C1 segment of cervical spinal cord (tissue), 14 donors: ENCODE data around the gene WIPF3.
"Not testable (repeated sequence)": the region's sequence is repeated elsewhere in the genome, so short reads cannot be mapped to it uniquely, and the experiment has no call there.

Experiments
- DNase-seq, 14 donors: peaks; one replicate each; lab custom pipeline; 2025; lab: John Stamatoyannopoulos, UW

WIPF3 gene

DNA sequence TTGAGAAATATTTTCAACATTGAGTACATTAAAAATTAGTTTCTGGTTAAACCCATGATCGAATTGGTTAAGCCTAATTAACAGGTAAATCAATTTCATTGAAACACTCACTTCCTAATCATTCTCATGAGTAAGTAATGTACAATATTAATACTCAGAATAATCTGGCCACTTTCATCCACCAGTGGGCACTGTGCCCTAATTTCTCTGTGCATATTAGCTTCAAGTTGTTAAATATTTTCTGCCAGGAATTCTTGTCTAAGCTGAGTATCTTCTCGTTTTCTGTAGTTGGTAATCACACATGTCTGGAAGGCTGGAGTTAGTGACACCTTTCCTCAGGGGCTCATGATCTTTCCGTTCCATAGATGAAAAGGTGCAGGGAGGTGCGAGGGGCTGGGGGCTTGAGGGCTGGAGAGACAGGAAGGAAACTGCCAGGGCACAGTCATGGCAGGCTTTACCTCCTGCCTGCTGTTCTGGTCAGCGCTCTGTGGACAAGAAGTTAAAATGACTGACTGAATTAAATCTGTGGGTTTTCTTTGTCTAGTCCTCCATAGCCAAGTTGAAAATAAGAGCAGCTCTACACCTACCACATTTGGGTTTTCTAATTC lies 71.9 kb downstream of the WIPF3 start:
- DNase-seq, result peak in 1 of 14 donors; percentile 38

DNA sequence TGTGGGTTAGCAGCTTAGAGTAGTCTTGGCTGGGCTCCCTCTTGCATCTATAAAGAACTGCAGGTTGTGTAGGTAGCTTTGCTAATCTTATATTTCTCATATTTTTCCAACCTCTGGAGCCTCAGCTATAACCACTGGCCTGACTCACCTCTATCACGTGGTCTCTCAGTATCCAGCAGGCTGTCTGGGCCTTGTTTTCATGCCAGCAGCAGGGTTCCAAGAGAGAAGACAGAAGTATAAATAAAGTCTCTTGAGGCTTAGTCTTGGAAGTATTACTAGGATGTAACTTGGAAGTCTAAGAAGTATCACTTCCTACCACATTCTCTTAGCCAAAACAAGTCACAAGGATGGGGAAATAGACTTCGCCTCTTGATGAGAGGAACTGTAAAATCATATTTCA lies 73.3 kb downstream of the WIPF3 start:
- DNase-seq, result no peak

DNA sequence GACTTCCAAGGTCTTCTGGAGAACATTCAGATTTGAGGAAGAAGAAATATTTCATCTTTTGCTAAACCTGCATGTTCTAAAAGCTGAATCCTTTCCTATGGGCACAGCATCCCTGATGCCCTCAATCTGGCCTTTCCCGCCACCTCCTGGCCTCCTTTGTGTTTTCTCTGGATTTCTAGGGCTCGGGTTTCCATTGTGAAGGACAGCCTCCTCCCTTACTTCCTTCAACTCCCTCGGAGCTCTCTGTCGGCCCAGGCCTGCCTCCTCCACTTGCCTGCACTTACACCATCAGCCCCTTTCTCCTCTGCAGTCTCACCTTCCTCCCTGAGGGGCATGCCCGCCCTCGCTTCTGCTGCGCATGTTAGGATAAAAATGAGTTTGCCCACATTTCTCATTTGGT lies 75.4 kb downstream of the WIPF3 start:
- no peak for DNase-seq

DNA sequence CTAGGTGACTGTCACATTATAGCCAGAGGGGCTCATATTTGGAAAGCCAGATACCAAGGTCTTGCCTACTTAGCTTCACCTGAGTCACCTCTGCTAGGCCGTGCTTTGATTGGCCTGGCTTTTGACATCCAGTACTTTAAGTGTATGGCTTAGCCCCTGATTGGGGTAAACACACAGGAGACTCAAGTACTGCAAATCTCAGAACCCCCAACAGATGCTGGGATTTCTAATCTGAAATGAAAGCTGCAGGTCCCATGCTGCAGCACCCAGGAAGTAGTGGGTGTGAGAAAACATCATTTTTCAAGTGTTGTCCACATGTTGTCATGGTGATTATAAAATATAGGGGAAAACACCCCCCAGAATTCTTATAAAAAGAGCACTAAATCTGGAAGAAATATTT lies 76.2 kb downstream of the WIPF3 start:
- DNase-seq, result no peak

DNA sequence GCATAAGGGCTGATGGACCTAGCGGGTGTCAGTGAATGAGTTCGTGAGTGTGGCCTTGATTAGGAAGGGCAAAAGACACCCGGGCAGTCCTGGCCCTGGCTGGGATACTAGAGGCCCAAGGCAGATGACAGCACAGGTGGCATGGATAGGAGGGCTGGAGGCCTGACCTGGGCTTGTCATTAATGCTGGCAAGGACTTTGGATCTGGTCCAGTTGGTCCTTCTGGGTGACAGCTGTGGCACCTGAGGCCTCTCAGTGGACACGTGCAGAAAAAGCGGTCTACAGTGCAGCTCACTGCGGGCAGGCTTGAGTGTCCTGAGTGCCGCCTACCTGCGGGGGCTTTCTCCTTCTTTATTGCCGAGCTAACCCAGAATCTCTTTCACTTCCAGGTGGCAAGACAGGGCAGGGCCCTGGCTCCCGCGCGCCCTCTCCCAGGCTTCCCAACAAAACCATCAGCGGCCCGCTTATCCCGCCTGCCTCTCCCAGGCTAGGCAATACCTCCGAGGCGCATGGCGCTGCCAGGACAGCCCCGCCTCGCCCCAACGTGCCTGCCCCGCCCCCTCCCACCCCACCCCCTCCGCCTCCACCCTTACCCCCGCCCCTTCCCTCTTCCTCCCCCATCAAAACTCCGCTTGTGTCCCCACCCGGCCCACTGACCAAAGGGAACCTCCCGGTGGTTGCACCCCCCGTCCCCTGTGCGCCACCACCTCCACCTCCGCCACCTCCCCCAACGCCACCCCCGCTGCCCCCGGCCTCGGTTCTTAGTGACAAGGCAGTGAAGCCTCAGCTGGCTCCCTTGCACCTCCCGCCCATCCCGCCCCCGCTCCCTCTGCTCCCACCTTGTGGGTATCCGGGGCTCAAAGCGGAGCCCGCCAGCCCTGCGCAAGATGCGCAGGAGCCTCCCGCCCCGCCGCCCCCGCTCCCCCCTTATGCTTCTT lies 77.4 kb downstream of the WIPF3 start:
- DNase-seq, result peak in 1 of 14 donors; percentile 85

DNA sequence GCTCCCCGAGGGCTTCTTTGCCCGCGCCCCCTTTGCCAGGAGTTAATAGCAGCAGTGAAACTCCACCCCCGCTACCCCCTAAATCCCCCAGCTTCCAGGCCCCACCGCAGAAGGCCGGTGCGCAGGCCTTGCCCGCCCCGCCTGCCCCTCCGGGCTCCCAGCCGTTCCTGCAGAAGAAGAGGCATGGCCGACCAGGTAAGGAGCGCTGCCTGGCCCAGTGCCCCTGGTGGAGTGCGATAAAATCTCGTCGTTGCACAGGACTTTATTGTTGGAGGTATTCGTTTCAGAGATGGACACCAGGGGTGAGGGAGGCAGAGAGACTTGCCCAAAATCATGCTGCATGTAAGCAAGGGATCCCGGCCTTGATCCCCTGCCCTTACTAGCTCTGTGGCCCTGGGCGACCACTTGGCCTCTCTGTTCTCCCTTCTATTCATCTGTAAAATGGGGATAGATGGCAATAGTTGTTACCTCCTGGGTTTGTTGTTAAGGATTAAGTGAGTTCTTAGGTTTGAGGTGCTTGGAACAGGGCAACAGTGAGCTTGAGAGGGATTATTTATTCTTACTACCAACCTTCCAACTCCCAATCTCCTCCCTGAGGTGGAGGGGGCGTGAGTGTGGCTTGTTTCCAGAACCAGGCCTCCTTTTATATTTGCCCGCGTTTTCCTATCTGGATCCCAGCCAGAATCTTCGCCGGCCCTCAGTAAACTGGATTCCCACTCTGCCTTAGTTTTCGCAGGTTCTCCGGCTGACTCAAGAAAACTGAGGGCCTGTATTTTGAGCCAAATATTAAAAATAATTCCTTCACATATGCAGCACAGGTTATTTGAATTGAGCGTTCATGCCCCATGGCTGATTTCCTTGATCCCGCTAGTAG lies 78.3 kb downstream of the WIPF3 start:
- peak in 1 of 14 donors; percentile 61 for DNase-seq

DNA sequence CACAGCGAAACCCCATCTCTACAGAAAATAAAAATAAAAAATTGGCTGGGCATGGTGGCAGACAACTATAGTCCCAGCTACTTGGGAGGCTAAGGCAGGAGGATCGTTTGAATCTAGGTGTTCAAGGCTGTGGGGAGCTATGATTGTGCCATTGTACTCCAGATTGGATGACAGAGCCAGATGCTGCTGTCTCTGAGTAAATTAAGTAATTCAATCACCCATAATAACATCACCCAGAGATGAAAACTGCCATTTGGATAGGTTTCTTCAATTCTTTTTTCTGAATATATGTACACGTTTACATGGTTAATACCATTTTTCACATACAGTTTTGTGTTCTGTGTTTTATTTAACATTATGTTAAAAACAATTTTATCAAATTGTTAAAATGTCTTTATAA lies 79.3 kb downstream of the WIPF3 start:
- DNase-seq, result no peak

DNA sequence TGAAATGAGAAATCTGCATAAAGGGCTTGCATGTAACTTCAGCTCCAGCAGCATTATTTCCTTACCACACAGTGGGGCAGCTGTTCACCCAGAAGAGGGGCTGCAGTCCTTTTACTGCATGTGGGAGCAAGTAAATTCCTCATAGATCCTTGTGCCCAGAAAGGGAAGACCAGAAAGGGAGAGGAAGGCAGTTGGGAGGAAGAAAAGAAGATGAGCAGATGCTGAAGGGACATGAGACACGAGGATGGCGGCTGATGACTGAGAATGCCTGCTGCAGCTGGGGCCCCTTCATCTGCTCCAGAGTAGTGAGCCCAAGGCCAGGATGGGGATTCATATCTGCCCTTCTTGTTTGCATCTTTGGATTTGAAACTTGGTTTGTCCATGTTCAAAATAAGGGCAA lies 80.5 kb downstream of the WIPF3 start:
- no peak for DNase-seq

DNA sequence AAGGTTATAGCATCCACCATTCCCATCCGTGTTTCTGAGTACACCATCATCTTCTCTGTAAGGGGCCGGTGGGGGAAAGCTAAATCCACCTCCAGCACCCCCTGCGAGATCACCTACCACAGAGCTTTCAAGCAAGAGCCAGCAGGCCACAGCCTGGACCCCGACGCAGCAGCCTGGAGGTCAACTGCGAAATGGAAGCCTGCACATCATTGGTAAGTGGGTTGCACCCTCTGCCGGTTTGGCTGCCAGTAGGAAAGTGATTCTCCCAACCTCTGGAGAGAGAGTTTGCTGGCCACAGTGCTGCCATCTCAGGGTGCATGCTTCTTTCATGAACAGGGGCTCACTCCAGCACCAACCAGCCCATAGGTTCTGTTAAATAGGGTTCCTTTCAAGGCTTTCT lies 81.7 kb downstream of the WIPF3 start:
- DNase-seq, result no peak

DNA sequence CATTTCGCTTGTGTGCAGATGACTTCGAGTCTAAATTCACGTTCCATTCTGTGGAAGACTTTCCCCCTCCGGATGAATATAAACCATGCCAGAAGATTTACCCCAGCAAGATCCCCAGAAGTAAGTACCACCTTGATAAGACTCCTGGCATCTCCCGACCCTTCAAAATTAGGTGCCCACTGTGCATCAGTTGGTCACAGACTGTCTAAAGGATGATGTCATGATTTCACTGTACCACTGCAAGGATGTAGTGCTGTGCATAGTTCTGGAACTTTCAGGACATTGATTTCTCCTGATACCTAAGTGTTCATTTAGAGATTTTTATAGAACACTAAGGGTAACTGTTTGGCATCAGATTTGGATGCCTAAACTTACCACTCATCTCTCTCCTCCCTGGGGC lies 83.0 kb downstream of the WIPF3 start:
- no peak for DNase-seq

DNA sequence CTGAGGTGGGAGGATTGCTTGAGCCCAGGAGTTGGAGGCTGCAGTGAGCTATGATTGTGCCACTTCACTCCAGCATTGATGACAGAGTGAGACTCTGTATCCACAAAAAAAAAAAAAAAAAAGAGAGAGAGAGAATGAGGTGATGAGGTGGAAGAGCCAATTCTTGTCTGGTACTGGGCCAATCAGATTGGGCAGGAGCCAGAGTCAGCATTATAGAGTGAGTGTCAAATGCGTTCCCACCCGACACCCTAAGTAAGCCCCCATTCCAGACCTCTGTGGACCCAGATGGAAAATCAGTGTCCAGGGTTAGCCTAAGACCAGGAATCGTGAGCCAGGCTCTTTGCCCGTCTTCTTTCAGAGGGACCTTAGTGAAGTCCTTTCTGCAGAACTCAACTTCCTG lies 83.9 kb downstream of the WIPF3 start:
- no peak for DNase-seq

DNA sequence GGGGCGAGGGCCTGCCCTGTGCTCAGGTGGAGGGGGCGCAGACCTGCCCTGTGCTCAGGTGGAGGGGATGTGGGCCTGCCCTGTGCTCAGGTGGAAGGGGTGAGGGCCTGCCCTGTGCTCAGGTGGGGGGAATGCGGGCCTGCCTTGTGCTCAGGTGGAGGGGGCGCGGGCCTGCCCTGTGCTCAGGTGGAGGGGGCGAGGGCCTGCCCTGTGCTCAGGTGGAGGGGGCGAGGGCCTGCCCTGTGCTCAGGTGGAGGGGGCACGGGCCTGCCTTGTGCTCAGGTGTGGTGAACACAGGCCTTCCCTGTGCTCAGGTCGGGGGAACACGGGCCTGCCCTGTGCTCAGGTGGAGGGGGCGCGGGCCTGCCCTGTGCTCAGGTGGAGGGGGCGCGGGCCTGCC lies 84.5 kb downstream of the WIPF3 start:
- DNase-seq, result not testable (repeated sequence)

DNA sequence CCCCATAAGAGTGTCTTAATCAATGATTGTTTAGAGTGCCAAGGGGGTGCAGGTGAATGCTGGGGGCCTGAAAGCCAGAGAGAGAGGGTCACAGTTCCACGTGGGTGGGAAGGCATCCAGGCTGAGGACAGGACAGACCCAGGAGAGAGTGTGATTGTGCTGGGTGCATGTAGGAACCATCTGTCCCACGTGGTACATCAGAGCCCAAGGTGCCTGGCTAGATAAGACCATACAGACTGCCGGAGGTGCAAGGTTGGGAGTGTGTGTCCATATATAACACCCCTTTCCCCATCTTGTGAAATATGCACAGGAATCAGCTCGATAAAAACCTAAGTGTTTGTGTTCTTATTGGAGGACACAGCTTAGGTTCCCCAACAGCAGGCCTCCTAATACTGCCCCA lies 85.5 kb downstream of the WIPF3 start:
- no peak for DNase-seq

DNA sequence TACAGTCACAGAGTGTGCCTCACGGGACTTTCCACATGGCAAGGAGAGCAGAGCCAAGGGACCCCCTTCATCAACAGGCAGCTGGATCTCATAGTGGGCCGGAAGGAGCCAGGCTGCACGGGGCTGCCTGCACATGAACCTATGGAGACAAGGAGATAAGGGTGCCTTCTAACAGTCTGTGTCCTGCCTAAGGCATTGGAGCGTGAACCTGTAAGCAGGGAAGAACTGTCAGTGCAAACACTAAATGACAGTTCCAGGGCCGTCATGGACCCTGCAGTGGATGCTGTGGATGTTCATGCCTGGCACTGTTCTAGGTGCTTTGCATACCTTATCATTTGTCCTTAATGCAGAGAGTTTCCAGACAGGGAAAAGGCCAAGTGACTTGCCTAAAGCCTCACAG lies 85.9 kb downstream of the WIPF3 start:
- DNase-seq, result no peak

DNA sequence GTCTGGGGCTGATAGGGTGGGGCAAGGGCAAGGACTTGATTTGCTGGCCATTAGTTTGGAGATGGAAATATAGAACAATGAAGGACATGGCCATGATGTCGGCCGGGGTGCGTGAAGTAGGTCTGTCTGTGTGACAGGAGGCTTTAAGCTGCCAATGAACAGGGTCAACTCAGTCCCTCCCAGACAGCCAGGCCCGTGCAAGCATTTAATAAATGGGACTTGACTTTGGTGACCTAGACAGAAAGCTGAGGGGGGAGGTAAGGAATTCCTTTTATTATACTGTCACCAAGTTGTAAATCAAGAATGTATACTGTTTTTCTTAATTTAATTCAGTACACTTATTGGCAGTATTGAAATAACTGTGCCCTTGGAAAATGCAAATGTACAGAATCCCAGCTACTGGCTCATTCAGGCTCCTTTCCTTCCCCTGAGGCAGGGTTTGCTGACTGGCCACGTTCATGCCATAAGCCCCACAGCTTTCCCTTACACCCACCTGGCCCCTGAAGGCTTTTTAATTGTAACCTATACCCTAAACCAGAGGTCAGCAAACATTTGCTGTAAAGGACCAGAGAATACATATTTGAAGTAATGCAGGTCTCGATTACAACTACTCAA lies 87.2 kb downstream of the WIPF3 start:
- DNase-seq, result no peak

DNA sequence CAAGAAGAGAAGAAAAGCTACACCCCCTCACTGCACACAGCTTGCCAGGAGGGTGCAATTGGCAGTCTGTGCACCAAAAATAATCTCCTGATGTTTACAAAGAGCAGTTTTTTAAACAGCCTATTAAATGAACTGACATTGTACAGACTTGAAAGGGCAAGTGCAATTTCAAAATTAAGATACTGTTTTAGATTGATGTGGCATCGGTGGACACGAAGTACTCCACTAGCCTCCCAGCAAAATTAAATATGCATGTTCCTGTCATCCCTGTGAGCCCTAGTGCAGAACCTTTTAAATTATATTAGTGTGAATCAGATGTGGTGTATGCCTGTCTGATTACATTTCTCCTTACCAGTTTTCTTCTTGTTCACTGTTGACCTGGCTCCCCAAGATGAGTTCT lies 87.9 kb downstream of the WIPF3 start:
- DNase-seq, result no peak

DNA sequence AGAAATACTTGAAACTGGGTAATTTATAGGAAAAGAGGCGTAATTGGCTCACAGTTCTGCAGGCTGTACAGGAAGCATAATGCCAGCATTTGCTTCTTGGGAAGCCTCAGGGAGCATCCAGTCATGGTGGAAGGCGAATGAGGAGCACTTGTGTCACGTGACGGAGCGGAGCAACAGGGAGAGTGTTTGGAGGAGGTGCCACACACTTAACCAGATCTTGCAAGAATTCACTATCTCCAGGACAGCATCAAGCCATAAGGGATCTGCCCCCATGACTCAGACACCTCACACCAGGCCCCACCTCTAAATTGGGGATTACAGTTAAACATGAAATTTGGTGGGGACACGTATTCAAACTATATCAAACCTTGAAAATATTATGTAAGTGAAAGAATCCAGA lies 89.3 kb downstream of the WIPF3 start:
- DNase-seq, result no peak

DNA sequence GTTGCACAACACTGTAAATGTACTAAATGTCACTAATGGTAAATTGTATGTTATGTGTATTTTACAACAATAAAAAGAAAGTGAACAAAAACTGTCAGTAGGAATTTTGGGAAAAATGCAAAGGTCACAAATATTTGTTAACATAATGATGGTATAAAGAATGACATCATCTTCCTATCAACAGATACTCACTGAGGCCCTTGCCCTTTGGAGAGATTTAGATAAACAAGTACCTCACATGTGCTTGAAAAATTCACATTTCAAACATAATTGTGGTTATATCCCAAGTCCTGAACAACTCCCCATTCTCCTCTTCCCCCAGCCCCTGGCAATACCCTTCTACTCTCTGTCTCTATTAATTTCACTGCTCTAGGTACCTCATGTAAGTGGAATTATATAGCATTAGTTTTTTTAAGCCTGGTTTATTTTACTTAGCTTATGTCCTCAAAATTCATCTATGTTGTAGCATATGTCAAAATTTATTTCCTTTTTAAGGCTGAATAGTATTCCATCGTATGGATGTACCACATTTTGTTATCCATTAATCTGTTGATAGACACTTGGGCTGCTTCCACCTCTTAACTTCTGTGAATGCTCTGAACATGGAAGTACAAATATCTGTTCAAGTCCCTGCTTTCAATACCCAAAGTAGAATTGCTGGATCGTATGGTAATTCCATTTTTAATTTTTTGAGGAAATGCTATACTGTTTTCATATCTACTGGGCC lies 90.5 kb downstream of the WIPF3 start:
- no peak for DNase-seq

DNA sequence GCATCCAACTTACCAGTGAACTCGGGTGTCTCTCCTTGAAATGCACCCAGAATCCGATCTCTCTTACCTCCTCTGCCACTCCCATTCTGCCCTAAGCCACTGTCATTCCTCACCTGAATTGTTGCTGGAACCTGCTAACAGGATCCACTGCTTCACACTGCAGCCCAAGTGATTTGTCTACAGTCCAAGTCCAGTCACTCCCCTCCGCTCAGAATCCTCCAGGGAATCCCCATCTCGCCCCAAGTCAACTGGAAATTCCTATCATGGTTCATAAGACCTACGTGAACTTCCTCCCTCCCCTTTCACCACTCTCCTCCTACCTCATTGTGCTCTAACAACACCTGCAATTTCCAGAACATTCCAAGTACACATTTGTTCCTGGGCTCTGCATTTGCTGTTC lies 92.0 kb downstream of the WIPF3 start:
- DNase-seq, result no peak

DNA sequence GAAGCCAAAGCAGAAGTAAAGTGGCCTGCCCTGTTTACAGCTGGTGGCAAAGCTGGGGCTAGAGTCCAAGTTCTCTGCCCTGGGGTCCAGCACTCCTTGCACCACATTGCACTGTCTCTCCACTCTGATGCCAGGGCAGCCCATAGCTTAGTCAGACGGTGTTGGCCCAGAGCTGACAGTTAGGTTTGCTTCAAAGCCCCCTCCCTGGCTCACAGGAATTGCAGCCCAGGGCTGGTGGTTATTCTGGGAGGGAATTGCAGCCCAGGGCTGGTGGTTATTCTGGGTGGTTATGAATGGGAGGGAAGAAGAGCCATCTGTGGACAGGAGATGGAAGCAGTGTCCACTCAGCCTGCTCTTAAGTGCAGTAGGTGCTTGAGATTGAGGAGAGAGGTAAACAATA lies 94.4 kb downstream of the WIPF3 start:
- DNase-seq, result no peak
